Dermis microvascular lymphatic vessel endothelial cell (primary cell): ENCODE data around the gene LY9. TPM values are rescaled to one million over a fixed set of nuclear protein-coding genes. Genes with fewer than 3 reads are reported as not detected.

Source experiments
- DNase-seq, 2 donors: peaks; one replicate each; pipeline versions ENCODE4 v3.0.0 to v3.0.0-alpha.2; 2010; ENCODE audit warnings: low read depth in 2 of 2
- total RNA-seq: library from RNA; depleted of rRNA; stranded (reverse); fragments of >200 nt; gene quantifications from 2 replicates; pipeline ENCODE4 v1.2.1, GENCODE V29; 2014

The LY9 gene, protein sequence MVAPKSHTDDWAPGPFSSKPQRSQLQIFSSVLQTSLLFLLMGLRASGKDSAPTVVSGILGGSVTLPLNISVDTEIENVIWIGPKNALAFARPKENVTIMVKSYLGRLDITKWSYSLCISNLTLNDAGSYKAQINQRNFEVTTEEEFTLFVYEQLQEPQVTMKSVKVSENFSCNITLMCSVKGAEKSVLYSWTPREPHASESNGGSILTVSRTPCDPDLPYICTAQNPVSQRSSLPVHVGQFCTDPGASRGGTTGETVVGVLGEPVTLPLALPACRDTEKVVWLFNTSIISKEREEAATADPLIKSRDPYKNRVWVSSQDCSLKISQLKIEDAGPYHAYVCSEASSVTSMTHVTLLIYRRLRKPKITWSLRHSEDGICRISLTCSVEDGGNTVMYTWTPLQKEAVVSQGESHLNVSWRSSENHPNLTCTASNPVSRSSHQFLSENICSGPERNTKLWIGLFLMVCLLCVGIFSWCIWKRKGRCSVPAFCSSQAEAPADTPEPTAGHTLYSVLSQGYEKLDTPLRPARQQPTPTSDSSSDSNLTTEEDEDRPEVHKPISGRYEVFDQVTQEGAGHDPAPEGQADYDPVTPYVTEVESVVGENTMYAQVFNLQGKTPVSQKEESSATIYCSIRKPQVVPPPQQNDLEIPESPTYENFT
- not detected in 2 replicates for total RNA-seq

DNA sequence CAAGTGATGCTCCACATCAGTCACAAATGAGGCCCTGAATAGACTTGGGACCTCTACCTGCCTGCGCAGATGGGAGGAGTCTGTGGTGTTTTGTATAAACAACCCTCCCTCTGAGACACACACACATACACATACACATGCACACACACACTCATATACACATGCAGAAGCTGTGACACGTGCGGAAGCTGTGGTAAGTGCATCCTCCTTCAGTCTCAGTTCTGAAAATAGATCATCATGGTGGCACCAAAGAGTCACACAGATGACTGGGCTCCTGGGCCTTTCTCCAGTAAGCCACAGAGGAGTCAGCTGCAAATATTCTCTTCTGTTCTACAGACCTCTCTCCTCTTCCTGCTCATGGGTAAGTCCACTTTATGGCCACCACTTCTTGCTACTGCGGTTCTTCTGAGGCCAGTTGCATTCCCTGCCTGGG lies at the start of gene LY9:
TSS of gene LY9 (plus strand) at position 224 of the 433 bp plus-strand sequence. CDS start at position 238, 14 bp downstream.
- no peak for DNase-seq

DNA sequence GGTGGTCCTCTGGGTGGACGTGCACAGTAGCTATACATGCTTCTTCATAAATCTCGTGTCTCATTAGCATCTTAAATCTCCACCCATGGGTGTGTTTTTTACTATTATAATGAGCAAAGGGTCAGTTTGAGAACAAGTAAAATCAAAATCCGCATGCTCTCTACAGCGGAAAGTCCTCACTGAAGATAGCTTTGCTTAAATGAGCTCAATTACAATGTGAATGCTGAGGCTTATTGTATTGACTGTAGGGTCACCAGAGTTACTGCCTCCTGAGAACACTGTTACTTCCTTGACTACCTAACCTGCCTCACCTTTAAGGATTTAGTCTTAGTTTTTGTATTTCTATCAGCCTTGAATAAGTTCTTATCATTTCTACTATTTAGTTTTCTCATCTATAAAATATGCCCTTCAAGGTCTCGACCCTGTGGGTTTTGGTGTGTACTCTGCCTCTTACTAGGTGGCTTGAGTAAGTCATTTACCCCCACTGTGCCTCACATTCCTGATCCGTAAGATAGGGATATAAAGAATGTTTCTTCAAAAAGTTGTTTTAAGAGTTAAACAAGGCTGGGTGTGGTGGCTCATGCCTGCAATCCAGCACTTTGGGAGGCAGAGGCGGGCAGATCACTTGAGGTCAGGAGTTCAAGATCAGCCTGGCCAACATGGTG lies 49.0 kb upstream of the LY9 start:
- no peak for DNase-seq

DNA sequence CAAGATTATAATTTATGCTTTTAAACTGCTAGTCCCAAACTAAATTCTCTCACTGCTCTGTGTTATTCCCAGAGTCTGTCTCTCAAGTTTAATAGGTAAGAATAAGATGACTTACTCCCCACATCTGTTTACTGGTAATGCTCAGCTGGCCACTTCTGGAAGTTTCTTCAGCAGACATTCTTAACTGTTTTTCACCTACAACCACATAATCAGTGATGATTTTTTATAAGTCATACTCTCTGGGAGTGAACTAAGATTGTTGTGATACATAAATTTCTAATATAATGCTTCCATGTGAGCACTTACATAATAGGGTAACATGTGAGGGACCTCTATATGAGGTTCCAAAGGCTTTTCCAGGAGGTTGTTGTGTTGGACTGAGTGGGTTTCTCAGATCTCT lies 48.3 kb upstream of the LY9 start:
- no peak for DNase-seq

DNA sequence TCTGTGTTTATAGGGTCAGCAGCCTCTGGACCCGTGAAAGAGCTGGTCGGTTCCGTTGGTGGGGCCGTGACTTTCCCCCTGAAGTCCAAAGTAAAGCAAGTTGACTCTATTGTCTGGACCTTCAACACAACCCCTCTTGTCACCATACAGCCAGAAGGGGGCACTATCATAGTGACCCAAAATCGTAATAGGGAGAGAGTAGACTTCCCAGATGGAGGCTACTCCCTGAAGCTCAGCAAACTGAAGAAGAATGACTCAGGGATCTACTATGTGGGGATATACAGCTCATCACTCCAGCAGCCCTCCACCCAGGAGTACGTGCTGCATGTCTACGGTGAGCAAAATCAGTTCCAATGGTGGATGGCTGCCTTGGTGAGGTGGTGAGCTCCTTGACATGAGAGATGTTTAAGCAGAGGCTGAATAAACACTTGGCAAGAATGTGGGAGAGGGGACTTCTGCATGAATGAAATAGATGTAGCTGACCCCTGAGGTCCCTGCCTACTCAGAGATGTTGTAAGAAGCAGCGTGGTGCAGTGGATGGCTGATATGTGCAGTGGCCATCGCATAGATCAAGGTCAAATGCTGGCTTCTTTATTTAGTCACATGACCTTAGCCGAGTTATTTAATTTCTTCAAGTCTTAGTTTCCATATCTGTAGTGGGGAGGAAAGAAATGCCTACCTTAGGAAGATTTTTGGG lies 47.6 kb upstream of the LY9 start:
- DNase-seq = no peak

DNA sequence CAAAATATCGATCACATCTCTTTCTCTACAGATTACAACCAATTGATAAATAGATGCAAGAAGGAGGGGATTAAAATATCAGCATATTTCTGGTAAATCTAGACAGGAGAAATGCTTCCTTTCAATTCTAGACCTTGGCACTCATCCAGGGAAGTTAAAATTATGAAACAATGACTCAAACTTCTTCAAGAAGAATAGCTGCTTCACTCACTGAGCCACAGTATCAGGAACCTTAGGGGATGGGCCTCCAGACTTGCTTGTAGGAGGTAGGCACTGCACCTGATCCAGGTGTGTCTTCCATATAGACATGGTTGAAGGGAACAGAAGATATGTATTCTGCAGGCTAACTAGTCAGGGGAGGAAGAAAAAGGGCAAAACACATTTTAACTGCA lies 47.1 kb upstream of the LY9 start:
- DNase-seq = no peak

DNA sequence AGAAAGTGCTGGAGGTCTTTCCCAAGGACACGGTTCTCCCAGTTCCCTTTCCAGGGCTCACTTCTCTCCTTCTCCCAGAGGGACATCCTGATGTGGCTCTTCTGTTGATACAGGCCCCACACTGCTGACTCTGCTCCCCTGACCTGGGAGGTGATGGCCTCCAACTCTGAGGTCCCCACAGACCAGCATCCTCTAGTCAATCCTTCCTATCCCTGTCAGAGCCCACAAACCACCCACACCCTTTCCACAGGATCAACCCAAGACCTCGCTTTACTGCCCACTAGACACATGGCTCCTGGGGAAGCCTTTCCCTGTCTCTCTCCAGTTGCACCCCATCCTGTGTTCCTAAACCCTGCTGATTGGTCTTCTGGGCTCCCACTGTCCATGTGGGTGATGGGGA lies 45.4 kb upstream of the LY9 start:
- DNase-seq = no peak

DNA sequence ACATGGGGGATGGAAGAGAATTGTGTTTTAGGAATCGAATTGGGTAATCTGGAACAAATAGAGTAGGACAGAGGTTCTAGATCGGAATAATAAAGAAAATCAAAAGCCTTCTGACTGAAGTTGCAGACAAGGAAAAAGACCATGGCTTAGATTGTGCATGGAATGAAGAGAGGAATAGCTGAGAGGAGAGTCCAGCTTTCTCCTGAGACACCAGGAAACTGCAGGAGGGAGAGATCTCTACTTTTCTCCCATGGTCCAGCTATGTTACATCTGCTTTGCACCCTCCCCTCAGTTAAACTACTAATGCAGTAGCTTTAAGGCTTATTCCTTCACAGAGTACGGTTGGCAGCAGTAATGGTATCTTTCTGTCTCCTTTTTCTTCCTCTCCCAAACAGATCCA lies 43.6 kb upstream of the LY9 start:
- DNase-seq = no peak

DNA sequence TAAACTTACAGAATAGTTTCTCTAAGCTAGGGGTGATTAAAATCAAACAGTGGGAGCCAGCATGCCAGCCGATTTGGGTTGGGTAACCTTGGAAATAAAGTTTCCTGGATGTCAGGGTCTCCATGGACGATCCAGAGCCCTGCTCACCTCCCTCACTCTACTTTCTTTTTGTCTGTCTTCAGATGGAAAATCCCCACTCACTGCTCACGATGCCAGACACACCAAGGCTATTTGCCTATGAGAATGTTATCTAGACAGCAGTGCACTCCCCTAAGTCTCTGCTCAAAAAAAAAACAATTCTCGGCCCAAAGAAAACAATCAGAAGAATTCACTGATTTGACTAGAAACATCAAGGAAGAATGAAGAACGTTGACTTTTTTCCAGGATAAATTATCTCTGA lies 43.0 kb upstream of the LY9 start:
- DNase-seq = no peak

DNA sequence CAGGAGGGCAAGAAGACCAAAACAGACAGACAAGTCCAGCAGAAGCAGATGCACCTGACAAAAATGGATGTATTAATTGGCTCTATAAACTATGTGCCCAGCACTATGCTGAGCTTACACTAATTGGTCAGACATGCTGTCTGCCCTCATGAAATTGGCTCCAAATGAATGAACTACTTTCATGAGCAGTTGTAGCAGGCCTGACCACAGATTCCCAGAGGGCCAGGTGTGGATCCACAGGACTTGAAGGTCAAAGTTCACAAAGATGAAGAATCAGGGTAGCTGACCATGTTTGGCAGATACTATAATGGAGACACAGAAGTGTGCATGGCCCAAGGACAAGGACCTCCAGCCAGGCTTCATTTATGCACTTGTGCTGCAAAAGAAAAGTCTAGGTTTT lies 42.4 kb upstream of the LY9 start:
- DNase-seq = no peak

DNA sequence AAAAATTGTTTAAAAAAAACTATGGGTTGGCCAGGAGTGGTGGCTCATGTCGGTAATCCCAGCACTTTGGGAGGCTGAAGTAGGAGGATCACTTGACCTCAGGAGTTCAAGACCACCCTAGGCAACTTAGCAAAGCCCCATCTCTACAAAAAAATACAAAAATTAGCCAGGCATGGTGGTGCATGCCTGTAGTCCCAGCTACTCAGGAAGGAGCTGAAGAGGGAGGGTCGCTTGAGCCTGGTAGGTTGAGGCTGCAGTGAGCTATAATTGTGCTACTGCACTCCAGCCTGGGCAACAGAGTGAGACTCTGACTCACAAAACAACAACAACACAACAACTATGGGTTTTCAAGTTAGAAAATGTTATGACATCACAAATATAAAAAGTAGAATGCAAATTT lies 40.5 kb upstream of the LY9 start:
- no peak for DNase-seq

DNA sequence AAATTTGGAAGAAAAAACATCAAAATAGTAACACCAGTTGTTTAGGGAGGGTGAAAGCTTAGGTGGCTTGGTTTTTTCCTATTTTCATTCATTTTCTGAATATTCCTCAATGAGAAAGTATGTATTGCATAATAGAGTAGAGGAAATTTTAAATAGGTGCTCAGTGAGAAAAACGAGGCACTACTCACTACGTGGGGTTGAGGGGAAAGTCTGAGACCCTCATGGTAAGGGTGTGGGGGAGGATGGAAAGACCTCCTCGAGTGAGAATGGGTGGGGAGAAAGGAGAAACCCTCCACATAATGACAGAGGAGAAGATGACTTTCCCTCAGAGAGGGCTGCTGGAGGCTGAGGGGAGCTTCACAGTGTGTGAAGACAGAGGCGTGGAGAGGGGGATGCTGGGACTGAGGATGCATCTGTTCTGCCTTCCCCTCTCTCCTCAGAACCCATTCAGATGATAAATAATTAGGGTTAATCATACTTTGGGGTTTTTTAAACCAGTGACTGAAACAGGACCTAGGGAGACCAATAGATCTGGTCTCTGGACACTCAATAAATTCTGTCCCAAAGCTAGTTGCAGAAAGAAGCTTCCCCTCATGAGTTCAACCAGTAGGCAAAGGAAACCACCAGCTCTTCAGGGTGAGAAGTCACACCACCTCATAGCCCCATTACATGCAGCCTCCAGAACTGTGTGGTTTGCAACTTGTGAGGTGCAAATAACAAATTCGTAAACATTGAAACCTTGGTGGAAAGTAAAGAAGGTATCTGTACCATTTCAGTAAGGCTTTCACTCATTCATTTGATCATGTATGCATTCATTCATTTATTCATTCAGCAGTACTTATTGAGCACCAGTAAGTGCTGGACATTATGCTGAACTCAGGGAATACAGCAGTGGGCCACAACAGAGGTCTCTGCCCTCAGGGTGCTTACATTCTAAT lies 39.8 kb upstream of the LY9 start:
- no peak for DNase-seq

DNA sequence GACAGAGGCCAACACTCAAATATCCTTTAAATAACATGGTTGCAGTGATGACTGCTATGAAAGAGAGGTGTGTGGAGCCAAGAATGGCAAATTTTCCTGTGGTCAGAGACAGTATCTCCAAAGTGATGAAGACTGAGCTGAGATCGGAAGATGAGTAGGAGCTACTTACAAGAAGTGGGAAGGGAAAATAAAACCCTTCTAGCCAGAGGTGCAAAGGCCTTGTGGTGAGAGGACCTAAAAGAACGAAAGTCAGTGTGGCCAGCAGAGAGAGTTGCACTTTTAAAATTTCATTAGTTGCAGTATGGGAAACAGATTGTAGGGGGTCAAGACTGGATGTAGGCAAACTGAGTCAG lies 39.1 kb upstream of the LY9 start:
- no peak for DNase-seq

DNA sequence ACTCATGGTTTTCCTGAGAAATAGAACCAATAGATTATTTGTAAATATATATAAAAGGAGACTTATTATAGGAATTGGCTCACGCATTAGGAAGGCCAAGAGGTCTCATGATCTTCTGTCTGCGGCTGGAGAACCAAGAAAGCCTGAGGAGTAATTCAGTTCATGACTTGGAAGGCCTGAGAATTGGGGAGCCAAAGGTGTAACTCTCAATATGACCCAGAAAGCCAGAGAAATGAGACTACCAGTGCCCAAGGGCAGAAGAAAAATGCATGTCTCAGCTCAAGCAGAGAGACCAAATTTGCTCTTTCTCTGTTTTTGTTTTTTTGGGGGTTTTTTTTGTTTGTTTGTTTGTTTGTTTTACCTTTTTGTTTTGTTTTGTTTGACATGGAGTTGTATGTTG lies 37.5 kb upstream of the LY9 start:
- no peak for DNase-seq

DNA sequence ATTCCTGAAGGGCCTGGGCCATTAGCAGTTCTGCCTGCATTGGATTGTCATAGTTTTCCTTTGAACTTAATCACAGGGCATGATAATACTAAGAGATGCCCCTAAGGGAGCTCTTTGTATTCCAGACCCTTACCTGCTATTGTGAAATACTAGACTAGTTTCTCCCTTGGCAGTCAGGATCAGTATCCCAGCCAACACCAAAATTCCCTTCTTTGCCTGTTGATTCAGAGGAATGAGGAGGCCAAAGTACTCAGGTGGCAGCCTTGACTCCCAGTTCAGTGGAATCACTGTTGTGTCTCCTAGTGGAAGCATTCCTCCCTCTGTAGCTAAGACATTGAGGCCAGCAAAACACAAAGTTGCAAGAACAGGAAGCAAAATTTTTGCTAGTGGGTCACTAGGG lies 36.2 kb upstream of the LY9 start:
- no peak for DNase-seq

DNA sequence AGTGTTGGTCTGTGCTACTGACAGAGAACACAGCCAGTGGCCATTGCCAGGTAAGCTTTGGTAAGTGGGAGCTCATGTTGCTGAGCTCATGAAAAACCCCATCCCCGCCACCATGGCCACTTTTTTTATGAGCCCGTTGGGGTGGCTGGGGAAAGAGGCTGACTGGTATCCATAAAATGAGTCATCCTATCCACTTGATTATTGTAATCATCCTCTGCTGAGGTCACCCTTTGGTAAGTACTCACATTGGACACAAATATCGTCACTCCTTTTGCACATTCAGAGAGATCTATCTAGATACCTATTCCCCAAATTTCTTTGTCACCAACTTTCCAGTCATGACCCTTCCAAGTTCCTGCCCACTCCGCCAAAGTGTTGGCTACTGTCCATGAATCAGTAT lies 34.9 kb upstream of the LY9 start:
- DNase-seq = no peak

DNA sequence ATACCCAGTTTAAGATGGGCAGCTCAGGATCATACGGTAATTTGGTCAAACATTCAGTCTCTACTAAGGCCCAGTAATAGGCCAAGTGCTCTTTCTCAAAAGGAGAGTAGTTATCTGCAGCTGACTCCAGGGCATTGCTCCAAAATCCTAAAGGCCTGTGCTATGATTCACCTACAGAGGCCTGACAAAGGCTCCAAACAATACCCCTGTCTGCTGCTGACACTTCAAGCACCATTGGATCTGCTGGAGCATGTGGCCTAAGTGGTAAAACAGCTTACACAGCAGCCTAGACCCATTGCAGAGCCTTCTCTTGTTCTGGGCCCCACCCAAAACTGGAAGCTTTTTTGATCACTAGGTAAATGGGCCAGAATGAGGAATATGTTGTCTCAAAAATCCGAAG lies 34.1 kb upstream of the LY9 start:
- DNase-seq = no peak

DNA sequence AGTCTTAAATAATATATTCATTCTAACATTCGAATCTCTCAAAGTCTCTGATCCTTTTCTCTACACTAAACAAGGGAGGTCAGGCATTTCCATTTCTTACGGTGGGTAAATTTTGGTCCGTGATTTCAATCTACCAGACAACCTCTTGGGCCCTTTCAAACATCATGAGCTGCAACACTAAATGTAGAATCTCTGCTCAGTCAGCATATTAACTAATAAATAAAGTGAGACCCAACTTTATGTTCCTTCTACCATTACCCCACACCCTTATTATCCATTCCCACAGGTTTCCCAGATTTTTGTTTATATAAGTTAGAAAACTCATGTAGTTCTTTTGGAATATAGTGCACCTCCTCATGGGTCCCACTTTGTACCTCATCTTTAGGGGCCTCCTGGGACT lies 32.0 kb upstream of the LY9 start:
- no peak for DNase-seq

DNA sequence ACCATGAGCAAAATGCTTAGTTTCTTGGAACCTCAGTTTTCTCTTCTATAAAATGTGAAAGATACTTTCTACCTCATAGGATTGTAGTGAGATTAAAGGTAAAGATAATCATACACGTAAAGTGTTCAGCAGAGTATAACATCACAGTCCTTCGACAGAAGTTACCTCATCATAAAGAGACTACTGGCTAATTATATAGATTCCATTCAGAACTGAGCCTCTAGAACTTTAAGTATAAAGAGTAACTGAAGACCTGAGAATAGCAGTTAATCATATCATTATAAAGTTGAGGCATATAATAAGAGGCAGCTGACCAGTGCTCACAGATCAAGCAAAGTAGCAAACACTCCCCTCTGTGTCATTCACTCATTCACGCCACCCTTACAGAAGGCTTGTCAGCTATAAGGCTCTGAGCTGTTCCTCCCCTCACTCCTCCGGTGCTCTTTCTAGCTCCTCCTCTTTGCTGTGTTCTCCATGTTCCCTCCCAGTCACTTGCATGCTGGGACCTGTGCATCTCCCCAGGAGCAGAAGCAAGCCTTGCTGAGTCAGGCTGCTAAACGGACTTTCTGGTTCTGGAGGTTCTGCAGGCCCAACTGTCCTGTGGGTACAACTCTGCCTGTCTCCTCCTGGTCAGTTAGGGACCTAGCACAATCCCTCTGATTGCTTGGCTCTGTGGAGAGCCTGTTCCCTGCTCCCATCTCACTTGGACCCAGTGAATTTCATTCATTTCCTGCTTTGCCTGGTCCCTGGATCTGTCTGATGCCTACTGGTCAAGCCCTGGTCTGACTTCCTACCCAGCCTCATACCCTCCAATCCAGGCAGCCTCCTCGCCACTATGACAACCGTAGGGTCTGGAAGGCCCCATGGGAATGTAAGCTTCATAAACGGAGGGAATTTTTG lies 28.3 kb upstream of the LY9 start:
- DNase-seq = no peak

DNA sequence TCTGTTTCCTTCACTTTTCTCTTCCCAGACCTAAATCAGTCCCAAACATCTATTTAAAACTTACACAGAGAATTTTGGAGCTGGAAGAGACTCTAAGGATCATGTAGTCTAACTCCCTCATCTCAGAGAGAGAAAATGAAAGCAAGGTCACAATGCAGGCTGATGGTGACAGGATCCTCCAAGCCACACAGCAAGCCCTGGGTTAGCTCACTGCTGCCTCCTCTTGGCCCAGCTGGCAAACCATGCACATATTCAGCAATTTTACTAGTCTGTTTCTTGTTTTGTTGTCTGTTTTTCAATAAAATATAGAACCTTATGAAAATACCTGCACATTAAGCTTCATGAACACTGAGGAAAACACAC lies 27.7 kb upstream of the LY9 start:
- no peak for DNase-seq

DNA sequence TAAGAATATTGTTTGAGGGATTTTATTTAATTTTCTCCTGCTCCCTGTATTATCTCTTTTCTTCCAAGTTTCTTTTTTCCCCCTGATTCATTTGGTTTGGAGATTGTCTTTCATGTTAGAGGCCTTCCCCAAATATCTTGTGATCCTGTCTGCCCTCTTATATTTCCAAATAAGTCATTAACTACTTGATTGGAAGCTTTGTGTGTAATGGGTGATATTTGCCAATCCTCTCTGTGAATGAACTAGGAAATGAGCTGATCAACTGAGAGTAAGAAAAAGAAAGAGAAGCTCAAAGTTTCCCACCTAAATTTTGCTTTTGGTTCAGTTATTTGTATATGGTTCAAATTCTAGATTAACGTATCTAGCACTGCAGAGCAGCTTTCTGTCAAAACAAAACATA lies 23.6 kb upstream of the LY9 start:
- DNase-seq = no peak
